Fibroblast of lung (primary cell): Measurements from ENCODE around the gene ACCS. TPM values are rescaled to one million over a fixed set of nuclear protein-coding genes. Genes with fewer than 3 reads are reported as not detected.

Experiments used
- DNase-seq, 2 donors: peaks; one replicate each; pipeline versions ENCODE4 v3.0.0 to v3.0.0-alpha.2; 2010; ENCODE audit warnings: low read depth in 2 of 2
- H2AFZ ChIP-seq: 2 replicates; pipeline ENCODE4 v1.5.1; 2012; ENCODE audit warnings: low read length, control low read depth, inconsistent platforms
- H3K27ac ChIP-seq: 2 replicates; pipeline ENCODE4 v1.5.1; 2011; ENCODE audit warnings: low read length, control low read depth; ENCODE audit not compliant: insufficient read depth
- H3K27me3 ChIP-seq: 2 replicates; pipeline ENCODE4 v1.5.1; 2011; ENCODE audit warnings: mild to moderate bottlenecking, low read length; ENCODE audit not compliant: control insufficient read depth, insufficient read depth
- H3K36me3 ChIP-seq: 2 replicates; pipeline ENCODE4 v1.5.1; 2011; ENCODE audit warnings: low read length; ENCODE audit not compliant: control insufficient read depth, insufficient read depth
- H3K4me1 ChIP-seq: 2 replicates; pipeline ENCODE4 v1.5.1; 2011; ENCODE audit warnings: low read length; ENCODE audit not compliant: control insufficient read depth, insufficient read depth; ENCODE audit errors: extremely low read depth
- H3K4me2 ChIP-seq: 2 replicates; pipeline ENCODE4 v1.5.1; 2011; ENCODE audit warnings: low read length, control low read depth; ENCODE audit not compliant: insufficient read depth; ENCODE audit errors: extremely low read depth
- H3K4me3 ChIP-seq, 4 experiments: fragments of 200-600 bp in 1 of 4; sonication (generic) in 1 of 4; replicated peaks in 1 of 4; 2 replicates each; pipeline ENCODE4 v1.5.1; 2011 to 2016; ENCODE audit warnings: low read length in 4 of 4, low read depth in 3 of 4, mild to moderate bottlenecking in 3 of 4, control low read depth in 2 of 4, inconsistent platforms in 1 of 4, mixed read lengths in 1 of 4; ENCODE audit not compliant: insufficient read depth in 1 of 4; ENCODE audit errors: control extremely low read depth in 1 of 4
- H3K79me2 ChIP-seq: 2 replicates; pipeline ENCODE4 v1.5.1; 2012; ENCODE audit warnings: mild to moderate bottlenecking, low read length, inconsistent platforms; ENCODE audit not compliant: control insufficient read depth, insufficient read depth
- H3K9ac ChIP-seq: 2 replicates; pipeline ENCODE4 v1.5.1; 2011; ENCODE audit warnings: mild to moderate bottlenecking, low read length, control low read depth; ENCODE audit not compliant: insufficient read depth
- H3K9me3 ChIP-seq: 2 replicates; pipeline ENCODE4 v1.5.1; 2012; ENCODE audit warnings: low read depth, low read length; ENCODE audit not compliant: control insufficient read depth, insufficient read depth
- H4K20me1 ChIP-seq: 2 replicates; pipeline ENCODE4 v1.5.1; 2011; ENCODE audit warnings: low read length; ENCODE audit not compliant: control insufficient read depth, insufficient read depth; ENCODE audit errors: extremely low read depth
- EZH2 ChIP-seq: IDR thresholded peaks from 2 replicates; pipeline ENCODE4 v1.5.1; 2012; ENCODE audit warnings: low read length, control low read depth, mild to moderate bottlenecking; ENCODE audit errors: missing control alignments
- polyA plus RNA-seq, 2 donors: library from polyadenylated mRNA; depleted of rRNA in 1 of 2; stranded (reverse) in 1 of 2; unstranded in 1 of 2; fragments of >200 nt; gene quantifications; 2 replicates each; pipeline ENCODE4 v1.2.1, GENCODE V29; 2011 to 2012; ENCODE audit warnings: missing spikeins in 1 of 2
- total RNA-seq: library from RNA; depleted of rRNA; stranded (reverse); fragments of >200 nt; gene quantifications from 2 replicates; pipeline ENCODE4 v1.2.1, GENCODE V29; 2014
- TF ChIP-seq, protein P1 (sequence below), 2 donors: IDR thresholded peaks in 1 of 2; conservative IDR thresholded peaks in 1 of 2; 1 replicate in 1 of 2; 2 replicates in 1 of 2; pipeline ENCODE4 v1.5.1; 2011 to 2012; ENCODE audit warnings: low read length in 2 of 2, control low read depth in 1 of 2, inconsistent platforms in 1 of 2, low read depth in 1 of 2, mild to moderate bottlenecking in 1 of 2

The ACCS gene
- total and polyA plus RNA-seq, 2 donors (not counting 1 experiment from before 2014, with no cell fraction given) = 13.7 to 14.2 TPM

DNA sequence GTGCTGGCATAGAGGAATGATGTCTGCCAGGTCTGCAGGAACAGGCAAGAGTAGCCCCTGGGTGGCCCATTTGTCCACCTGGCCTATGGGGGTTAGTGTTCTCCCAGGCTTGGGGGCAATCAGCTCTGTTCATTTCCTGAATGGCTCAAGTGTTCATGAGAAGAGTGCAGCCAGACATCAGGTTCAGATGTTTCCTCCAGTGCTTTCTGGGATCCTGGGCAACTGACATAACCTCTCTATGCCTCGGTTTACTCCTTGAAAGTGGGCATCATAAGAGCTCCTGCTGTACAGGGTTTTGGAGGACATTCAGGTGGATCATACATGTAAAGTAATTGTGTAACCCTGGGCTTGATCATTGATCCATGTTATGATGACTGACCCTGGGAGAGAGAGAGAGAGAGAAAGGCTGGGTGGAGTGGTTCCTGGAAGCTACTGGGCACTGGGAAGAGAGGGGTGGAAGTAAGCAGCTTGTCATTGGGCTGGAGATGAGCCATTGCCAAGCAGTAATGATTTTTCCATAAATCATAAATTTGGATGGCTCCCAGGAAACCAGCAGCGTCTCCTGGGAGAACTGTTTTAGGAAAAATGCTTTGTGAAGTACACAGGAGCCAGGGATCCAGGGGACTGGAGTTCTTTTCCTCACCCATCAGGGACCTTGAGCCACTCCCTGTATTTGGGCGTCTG, 48.5 kb upstream of the ACCS start:
- H3K36me3 ChIP-seq = no peaks in the 10 kb centered on the region
- H3K27me3 ChIP-seq = no peaks in the 10 kb centered on the region
- H3K79me2 ChIP-seq = no peaks in the 10 kb centered on the region
- no peak overlapping the region for H3K9ac ChIP-seq
- TF ChIP-seq, protein P1, sequence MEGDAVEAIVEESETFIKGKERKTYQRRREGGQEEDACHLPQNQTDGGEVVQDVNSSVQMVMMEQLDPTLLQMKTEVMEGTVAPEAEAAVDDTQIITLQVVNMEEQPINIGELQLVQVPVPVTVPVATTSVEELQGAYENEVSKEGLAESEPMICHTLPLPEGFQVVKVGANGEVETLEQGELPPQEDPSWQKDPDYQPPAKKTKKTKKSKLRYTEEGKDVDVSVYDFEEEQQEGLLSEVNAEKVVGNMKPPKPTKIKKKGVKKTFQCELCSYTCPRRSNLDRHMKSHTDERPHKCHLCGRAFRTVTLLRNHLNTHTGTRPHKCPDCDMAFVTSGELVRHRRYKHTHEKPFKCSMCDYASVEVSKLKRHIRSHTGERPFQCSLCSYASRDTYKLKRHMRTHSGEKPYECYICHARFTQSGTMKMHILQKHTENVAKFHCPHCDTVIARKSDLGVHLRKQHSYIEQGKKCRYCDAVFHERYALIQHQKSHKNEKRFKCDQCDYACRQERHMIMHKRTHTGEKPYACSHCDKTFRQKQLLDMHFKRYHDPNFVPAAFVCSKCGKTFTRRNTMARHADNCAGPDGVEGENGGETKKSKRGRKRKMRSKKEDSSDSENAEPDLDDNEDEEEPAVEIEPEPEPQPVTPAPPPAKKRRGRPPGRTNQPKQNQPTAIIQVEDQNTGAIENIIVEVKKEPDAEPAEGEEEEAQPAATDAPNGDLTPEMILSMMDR (conservative IDR thresholded peaks at IDR 0.05 in 1 of 2, IDR thresholded peaks at IDR 0.05 in 1 of 2; ENCODE audit: low read depth in 1 of 2, low read length in 2 of 2) = no peak
- TF ChIP-seq EZH2 = no peak
- H4K20me1 ChIP-seq = no peaks in the 10 kb centered on the region
- peaks cover 30% of the 10 kb centered on the region for H3K4me1 ChIP-seq
- H3K4me2 ChIP-seq = no peak overlapping the region
- H3K27ac ChIP-seq = no peak overlapping the region
- no peaks in the 10 kb centered on the region for H3K9me3 ChIP-seq
- DNase-seq = no peak
- no peak overlapping the region for H3K4me3 ChIP-seq
- no peak overlapping the region for H2AFZ ChIP-seq

DNA sequence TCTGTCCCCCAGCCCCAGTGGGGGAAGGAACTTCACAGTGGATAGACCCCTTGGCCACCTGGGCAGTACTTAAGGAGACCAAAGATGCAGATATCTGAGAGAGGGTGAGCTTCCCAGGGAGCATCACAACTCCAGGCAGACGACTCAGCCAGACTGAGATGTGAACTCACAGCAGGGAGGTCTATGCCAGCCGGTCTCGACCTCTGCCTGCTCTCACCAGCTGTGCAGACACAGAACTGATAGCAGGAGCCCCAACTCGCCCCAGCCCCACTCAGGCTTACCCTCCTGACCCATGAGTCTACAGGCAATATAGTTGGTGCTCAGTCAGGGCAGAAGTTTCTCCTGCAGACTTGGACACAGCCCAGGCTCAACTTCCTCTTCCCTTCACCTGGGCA, 47.9 kb upstream of the ACCS start:
- H3K27me3 ChIP-seq = no peaks in the 10 kb centered on the region
- no peak overlapping the region for H3K4me2 ChIP-seq
- H3K9ac ChIP-seq = no peak overlapping the region
- H3K9me3 ChIP-seq = no peaks in the 10 kb centered on the region
- H3K4me1 ChIP-seq = peaks cover 30% of the 10 kb centered on the region
- H3K27ac ChIP-seq = no peak overlapping the region
- H4K20me1 ChIP-seq = no peaks in the 10 kb centered on the region
- no peak for DNase-seq
- TF ChIP-seq EZH2 = no peak
- TF ChIP-seq, protein P1 (conservative IDR thresholded peaks at IDR 0.05 in 1 of 2, IDR thresholded peaks at IDR 0.05 in 1 of 2; ENCODE audit: low read depth in 1 of 2, low read length in 2 of 2) = no peak
- H3K36me3 ChIP-seq = no peaks in the 10 kb centered on the region
- H3K4me3 ChIP-seq = no peak overlapping the region
- no peak overlapping the region for H2AFZ ChIP-seq
- H3K79me2 ChIP-seq = no peaks in the 10 kb centered on the region

DNA sequence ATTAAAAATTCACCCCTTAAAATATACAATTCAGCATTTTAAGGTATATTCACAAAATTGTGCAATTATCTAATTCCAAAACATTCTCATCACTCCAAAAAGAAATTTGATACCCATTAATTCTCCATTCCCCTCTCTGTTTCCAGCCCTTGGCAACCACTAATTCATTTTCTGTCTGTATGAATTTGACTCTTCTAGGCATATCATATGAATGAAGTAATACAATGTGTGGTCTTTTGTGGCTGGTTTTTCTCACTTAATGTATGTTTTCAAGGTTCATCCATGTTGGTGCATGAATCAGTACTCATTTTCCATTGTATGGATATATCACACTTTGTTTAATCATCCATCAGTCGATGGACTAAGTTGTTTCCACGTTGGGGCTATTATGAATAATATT, 47.2 kb upstream of the ACCS start:
- Histone ChIP-seq H3K4me1 (peaks cover 30% of the 10 kb centered on the region), H4K20me1 (no peaks in the 10 kb centered on the region)

More for the DNA sequence above, 47.2 kb upstream of the ACCS start:
- no peaks in the 10 kb centered on the region for H3K79me2 ChIP-seq
- TF ChIP-seq EZH2 = no peak
- TF ChIP-seq, protein P1 (conservative IDR thresholded peaks at IDR 0.05 in 1 of 2, IDR thresholded peaks at IDR 0.05 in 1 of 2; ENCODE audit: low read depth in 1 of 2, low read length in 2 of 2) = no peak
- no peaks in the 10 kb centered on the region for H3K9me3 ChIP-seq
- H2AFZ ChIP-seq = no peak overlapping the region
- no peaks in the 10 kb centered on the region for H3K36me3 ChIP-seq
- no peak for DNase-seq
- H3K4me3 ChIP-seq = no peak overlapping the region
- H3K27me3 ChIP-seq = no peaks in the 10 kb centered on the region
- H3K27ac ChIP-seq = no peak overlapping the region
- no peak overlapping the region for H3K9ac ChIP-seq
- no peak overlapping the region for H3K4me2 ChIP-seq
